Measurements from ENCODE around the gene RPS15. TPM values are rescaled to one million over a fixed set of nuclear protein-coding genes. Genes with fewer than 3 reads are reported as not detected.

RPS15 gene
- polyA plus RNA-seq, 1 of the 3 experiments (the other 2 are of a cell fraction): 3,749 TPM

DNA sequence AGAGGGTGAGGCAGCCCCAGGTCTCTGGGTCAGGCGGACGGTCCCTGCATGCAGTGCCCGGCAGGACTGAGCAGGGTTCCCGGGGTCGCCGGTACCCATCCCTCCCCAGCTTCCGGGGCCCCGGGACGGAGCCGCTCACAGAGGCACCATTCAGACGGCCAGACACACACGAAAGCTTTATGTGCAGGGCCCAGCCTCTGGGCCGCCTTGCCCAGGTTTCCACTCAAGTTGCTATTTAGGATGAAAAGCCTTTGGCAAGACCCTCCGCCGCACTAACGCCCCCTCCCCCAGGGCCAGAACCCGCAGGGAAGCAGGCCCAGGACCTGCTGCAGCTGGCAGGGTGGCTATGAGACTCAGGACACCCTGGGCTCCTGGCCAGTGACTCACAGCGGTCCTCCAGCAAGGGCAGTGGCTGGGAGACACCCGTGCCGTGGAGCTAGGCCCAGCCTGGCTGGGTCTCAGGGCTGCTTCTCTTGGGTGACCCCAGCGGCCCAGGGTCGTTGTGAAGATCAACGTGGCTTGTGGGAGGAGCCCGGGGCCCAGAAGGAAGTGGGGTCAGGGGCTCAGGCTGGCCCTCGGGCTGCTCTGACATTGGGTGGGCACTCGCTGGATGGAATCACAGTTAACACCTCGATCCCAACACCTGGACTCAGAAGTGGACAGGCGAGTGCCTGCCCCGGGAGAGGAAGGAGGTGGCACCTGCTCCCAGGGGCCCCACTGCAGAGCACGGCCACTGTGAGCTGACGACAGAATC, 36.0 kb downstream of the RPS15 start:
- Histone ChIP-seq H3K9me2 (no peaks in the 10 kb centered on the region), H3K9me3 (no peaks in the 10 kb centered on the region), H3K36me3 (replicated peaks in 1 of 2; ENCODE audit: control insufficient read depth in 1 of 2, insufficient read depth in 2 of 2, low read length in 1 of 2) (peaks cover 7 to 17% of the 10 kb centered on the region in 2 experiments), H3K4me1 (ENCODE audit: control insufficient read depth in 1 of 2, insufficient read depth in 2 of 2, low read depth in 1 of 2, low read length in 1 of 2) (peaks cover 3 to 16% of the 10 kb centered on the region in 2 experiments; a peak in 1 of 4 replicates), H3F3A (replicated peaks; ENCODE audit: insufficient read depth) (no peaks in the 10 kb centered on the region), H3K79me2 (ENCODE audit: insufficient read depth) (peaks cover 52% of the 10 kb centered on the region), H3K9ac (no peak overlapping the region), H3K27me3 (ENCODE audit: insufficient read depth) (no peaks in the 10 kb centered on the region), H2AFZ (ENCODE audit: low read depth) (no peak overlapping the region), H3K27ac (ENCODE audit: low read depth in 2 of 2, low read length in 1 of 2) (no peak overlapping the region; a peak in 1 of 4 replicates), H4K20me1 (ENCODE audit: insufficient read depth) (peaks cover 36% of the 10 kb centered on the region), H3K4me3 (ENCODE audit: low read depth in 2 of 2, low read length in 1 of 2) (no peak overlapping the region), H3K4me2 (no peak overlapping the region)
- ChIA-PET POLR2A (interaction anchor here (2.0 kb wide), 1 partner anchor 19 kb away, joined by 10 read pairs; no protein-coding TSS in a partner anchor), CTCF (interaction anchor here (0.7 to 3.5 kb wide), 4 partner anchors 22 to 72 kb away, joined by 3 to 21 read pairs (median 4); no protein-coding TSS in a partner anchor)
- TF ChIP-seq ELF1 (IDR thresholded peaks at IDR 0.05) (no peak), JUND (IDR thresholded peaks at IDR 0.05) (no peak), EZH2phosphoT487 (IDR thresholded peaks at IDR 0.05; ENCODE audit: borderline replicate concordance, low read depth) (no peak), RXRA (IDR thresholded peaks at IDR 0.05; ENCODE audit: borderline replicate concordance, low read depth) (no peak), ZBTB33 (IDR thresholded peaks at IDR 0.05; ENCODE audit: borderline replicate concordance, low read depth) (no peak), RAD21 (IDR thresholded peaks at IDR 0.05; ENCODE audit: low read length) (no peak)
- DNase-seq: peak; percentile 55
- WGBS (ENCODE audit: low lambda C conversion rate): 93% methylated on average over 13 of the region's 31 CpGs

- Histone ChIP-seq H3K4me2 (no peak overlapping the region), H3K4me3 (ENCODE audit: low read depth in 2 of 2, low read length in 1 of 2) (no peak overlapping the region), H3K9ac (no peak overlapping the region), H3K27me3 (ENCODE audit: insufficient read depth) (no peaks in the 10 kb centered on the region), H3K27ac (ENCODE audit: low read depth in 2 of 2, low read length in 1 of 2) (no peak overlapping the region), H3K9me2 (no peaks in the 10 kb centered on the region), H3K4me1 (ENCODE audit: control insufficient read depth in 1 of 2, insufficient read depth in 2 of 2, low read depth in 1 of 2, low read length in 1 of 2) (peaks cover 3 to 16% of the 10 kb centered on the region in 2 experiments; a peak in 1 of 4 replicates), H2AFZ (ENCODE audit: low read depth) (no peak overlapping the region), H3K9me3 (no peaks in the 10 kb centered on the region), H3K79me2 (ENCODE audit: insufficient read depth) (peaks cover 52% of the 10 kb centered on the region), H4K20me1 (ENCODE audit: insufficient read depth) (peaks cover 36% of the 10 kb centered on the region), H3K36me3 (replicated peaks in 1 of 2; ENCODE audit: control insufficient read depth in 1 of 2, insufficient read depth in 2 of 2, low read length in 1 of 2) (peaks cover 7 to 17% of the 10 kb centered on the region in 2 experiments), H3F3A (replicated peaks; ENCODE audit: insufficient read depth) (no peaks in the 10 kb centered on the region)
- ChIA-PET POLR2A (interaction anchor here (2.0 kb wide), 1 partner anchor 19 kb away, joined by 10 read pairs; no protein-coding TSS in a partner anchor), CTCF (no interaction called here)
- no peak for TF ChIP-seq MEF2A (IDR thresholded peaks at IDR 0.05; ENCODE audit: borderline replicate concordance, low read depth)
- no peak for TF ChIP-seq ZBTB33 (IDR thresholded peaks at IDR 0.05; ENCODE audit: borderline replicate concordance, low read depth)
- TF ChIP-seq CTCF (IDR thresholded peaks at IDR 0.05): no peak
- TF ChIP-seq SMC3 (IDR thresholded peaks at IDR 0.05; ENCODE audit: low read depth, low read length): no peak
- no peak for TF ChIP-seq GABPA (IDR thresholded peaks at IDR 0.05; ENCODE audit: low read depth)
- TF ChIP-seq NRF1 (IDR thresholded peaks at IDR 0.05; ENCODE audit: low read depth, low read length): no peak
- no peak for TF ChIP-seq JUND (IDR thresholded peaks at IDR 0.05)
- TF ChIP-seq REST (IDR thresholded peaks at IDR 0.05; ENCODE audit: low read depth, low read length): no peak
- no peak for TF ChIP-seq EP300 (IDR thresholded peaks at IDR 0.05; ENCODE audit: borderline replicate concordance in 1 of 2, low read depth in 1 of 2, low read length in 1 of 2)
- DNase-seq: peak; percentile 25
- 94% methylated on average over 10 of the region's 26 CpGs for WGBS (ENCODE audit: low lambda C conversion rate)
Measured at GRCh38 chr19:1474765-1475351, 36.7 kb downstream of the RPS15 start.

Data from SK-N-SH (cell line).